ENCODE measurements around the gene MICAL3. TPM values are rescaled to one million over a fixed set of nuclear protein-coding genes. Genes with fewer than 3 reads are reported as not detected.
A peak's percentile ranks its signal among the peaks of the same experiment; 100 is the strongest.

MICAL3 gene
- polyA plus RNA-seq, 4 donors: 3.2 to 31.4 (median 10.0) TPM

- H3K4me1 ChIP-seq (ENCODE audit: control insufficient read depth in 3 of 3, insufficient read depth in 2 of 3, low read depth in 1 of 3, low read length in 2 of 3): peaks cover 0 to 9% (median 2%) of the 10 kb centered on the region in 3 donors
- H3K9me3 ChIP-seq (ENCODE audit: control insufficient read depth in 2 of 2, insufficient read depth in 1 of 2, low read depth in 1 of 2, low read length in 1 of 2): no peaks in the 10 kb centered on the region
- DNase-seq (no peak), FAIRE-seq (no peak)
- peaks cover 3 to 86% (median 6%) of the 10 kb centered on the region in 3 donors for H3K36me3 ChIP-seq (ENCODE audit: control insufficient read depth in 3 of 3, insufficient read depth in 2 of 3, low read depth in 1 of 3, low read length in 3 of 3)
- no peak overlapping the region for H3K4me3 ChIP-seq (ENCODE audit: low read depth in 1 of 3, low read length in 3 of 3)
- no peaks in the 10 kb centered on the region for H3K27me3 ChIP-seq (ENCODE audit: control insufficient read depth in 3 of 3, insufficient read depth in 3 of 3, low read length in 3 of 3)
- WGBS, 3 donors: 94 to 96% (median 96%) methylated on average over 16 to 20 of the region's 20 CpGs
- no peak overlapping the region for H3K27ac ChIP-seq (ENCODE audit: low read depth in 1 of 3, low read length in 2 of 3)
Measured at GRCh38 chr22:17814830-17815229, 209.5 kb downstream of the MICAL3 start.

- DNase-seq: no peak
- H3K9me3 ChIP-seq (ENCODE audit: control insufficient read depth in 2 of 2, insufficient read depth in 1 of 2, low read depth in 1 of 2, low read length in 1 of 2): no peaks in the 10 kb centered on the region
- 81 to 87% (median 82%) methylated on average over 6 of the region's 6 CpGs for WGBS, 3 donors
- FAIRE-seq: no peak
- H3K27me3 ChIP-seq (ENCODE audit: control insufficient read depth in 3 of 3, insufficient read depth in 3 of 3, low read length in 3 of 3): no peaks in the 10 kb centered on the region
- H3K27ac ChIP-seq (ENCODE audit: low read depth in 1 of 3, low read length in 2 of 3): no peak overlapping the region
- no peak overlapping the region for H3K4me3 ChIP-seq (ENCODE audit: low read depth in 1 of 3, low read length in 3 of 3)
- peaks cover 0 to 9% (median 2%) of the 10 kb centered on the region in 3 donors for H3K4me1 ChIP-seq (ENCODE audit: control insufficient read depth in 3 of 3, insufficient read depth in 2 of 3, low read depth in 1 of 3, low read length in 2 of 3)
- H3K36me3 ChIP-seq (ENCODE audit: control insufficient read depth in 3 of 3, insufficient read depth in 2 of 3, low read depth in 1 of 3, low read length in 3 of 3): peaks cover 4 to 87% (median 6%) of the 10 kb centered on the region in 3 donors
Measured at GRCh38 chr22:17814084-17814483, 210.3 kb downstream of the MICAL3 start.

DNA sequence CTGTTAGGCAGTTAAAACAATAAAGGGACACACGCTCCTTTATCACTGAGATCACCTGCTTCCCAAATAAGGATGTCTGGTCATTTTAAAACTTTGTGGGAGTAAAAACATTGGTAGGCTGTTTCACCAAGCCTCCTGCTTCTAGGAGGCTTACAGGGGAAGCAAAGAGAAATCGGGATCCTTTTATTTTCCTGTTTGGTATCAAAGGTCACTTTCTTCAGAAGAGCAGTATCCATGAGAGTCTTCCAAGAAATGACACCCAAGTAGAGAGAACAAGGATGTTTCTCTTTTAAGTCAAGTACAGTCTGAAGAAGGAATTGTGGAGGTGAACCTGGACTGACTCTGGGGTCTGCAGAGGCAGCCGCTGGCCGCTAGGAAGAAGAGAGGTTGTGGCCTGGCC, 213.2 kb downstream of the MICAL3 start:
- no peaks in the 10 kb centered on the region for H3K27me3 ChIP-seq (ENCODE audit: control insufficient read depth in 3 of 3, insufficient read depth in 3 of 3, low read length in 3 of 3)
- 55 to 79% (median 59%) methylated on average over 4 of the region's 4 CpGs for WGBS, 3 donors
- H3K4me3 ChIP-seq (ENCODE audit: low read depth in 1 of 3, low read length in 3 of 3): no peak overlapping the region
- FAIRE-seq: no peak
- H3K4me1 ChIP-seq (ENCODE audit: control insufficient read depth in 3 of 3, insufficient read depth in 2 of 3, low read depth in 1 of 3, low read length in 2 of 3): peaks cover 0 to 9% (median 2%) of the 10 kb centered on the region in 3 donors
- peaks cover 4 to 83% (median 6%) of the 10 kb centered on the region in 3 donors for H3K36me3 ChIP-seq (ENCODE audit: control insufficient read depth in 3 of 3, insufficient read depth in 2 of 3, low read depth in 1 of 3, low read length in 3 of 3)
- no peak overlapping the region for H3K27ac ChIP-seq (ENCODE audit: low read depth in 1 of 3, low read length in 2 of 3)
- peak; percentile 38 to 47 for DNase-seq
- H3K9me3 ChIP-seq (ENCODE audit: control insufficient read depth in 2 of 2, insufficient read depth in 1 of 2, low read depth in 1 of 2, low read length in 1 of 2): no peaks in the 10 kb centered on the region

DNA sequence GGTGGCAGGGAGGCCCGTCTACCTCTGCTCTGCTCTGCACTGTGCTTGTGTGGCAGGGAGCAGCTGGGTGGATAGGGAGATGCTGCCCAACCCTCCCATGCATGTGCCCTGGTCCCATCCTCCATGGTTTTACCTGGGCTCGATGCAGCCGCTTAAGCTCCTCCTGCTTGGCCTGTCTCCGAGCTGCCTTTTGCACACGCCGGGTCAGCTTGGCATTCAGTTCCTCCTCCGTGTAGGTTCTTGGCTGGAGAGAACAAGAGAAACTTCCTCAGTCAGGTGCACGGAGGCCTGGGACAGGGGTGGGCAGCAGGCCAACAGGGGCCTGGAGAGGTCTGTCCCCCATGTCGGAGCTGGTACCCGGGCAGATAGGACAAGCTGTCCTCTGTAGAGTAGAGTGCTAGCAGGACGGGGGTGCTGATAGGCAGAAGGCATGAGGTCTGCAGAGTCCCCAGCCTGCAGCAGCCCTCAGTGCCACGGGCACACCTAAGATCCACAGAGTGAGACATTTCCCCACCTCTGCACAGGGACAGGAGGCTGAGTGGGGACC, 213.7 kb downstream of the MICAL3 start:
- DNase-seq (no peak), FAIRE-seq (no peak)
- H3K27me3 ChIP-seq (ENCODE audit: control insufficient read depth in 3 of 3, insufficient read depth in 3 of 3, low read length in 3 of 3): no peaks in the 10 kb centered on the region
- H3K36me3 ChIP-seq (ENCODE audit: control insufficient read depth in 3 of 3, insufficient read depth in 2 of 3, low read depth in 1 of 3, low read length in 3 of 3): peaks cover 4 to 81% (median 6%) of the 10 kb centered on the region in 3 donors
- peak overlapping the region in 1 of 3 donors; percentile 7 for H3K27ac ChIP-seq (ENCODE audit: low read depth in 1 of 3, low read length in 2 of 3)
- 47 to 67% (median 49%) methylated on average over 12 of the region's 12 CpGs for WGBS, 3 donors
- peaks cover 0 to 9% (median 2%) of the 10 kb centered on the region in 3 donors for H3K4me1 ChIP-seq (ENCODE audit: control insufficient read depth in 3 of 3, insufficient read depth in 2 of 3, low read depth in 1 of 3, low read length in 2 of 3)
- H3K4me3 ChIP-seq (ENCODE audit: low read depth in 1 of 3, low read length in 3 of 3): no peak overlapping the region
- no peaks in the 10 kb centered on the region for H3K9me3 ChIP-seq (ENCODE audit: control insufficient read depth in 2 of 2, insufficient read depth in 1 of 2, low read depth in 1 of 2, low read length in 1 of 2)

GRCh38 chr22:17808693-17809403, 215.5 kb downstream of the MICAL3 start:
- H3K4me3 ChIP-seq (ENCODE audit: low read depth in 1 of 3, low read length in 3 of 3): no peak overlapping the region
- H3K27ac ChIP-seq (ENCODE audit: low read depth in 1 of 3, low read length in 2 of 3): no peak overlapping the region
- WGBS, 3 donors: 54 to 75% (median 63%) methylated on average over 25 of the region's 25 CpGs
- H3K27me3 ChIP-seq (ENCODE audit: control insufficient read depth in 3 of 3, insufficient read depth in 3 of 3, low read length in 3 of 3): no peaks in the 10 kb centered on the region
- peak in 1 of 2 donors; percentile 43 for DNase-seq
- no peaks in the 10 kb centered on the region for H3K9me3 ChIP-seq (ENCODE audit: control insufficient read depth in 2 of 2, insufficient read depth in 1 of 2, low read depth in 1 of 2, low read length in 1 of 2)
- no peak for FAIRE-seq
- H3K4me1 ChIP-seq (ENCODE audit: control insufficient read depth in 3 of 3, insufficient read depth in 2 of 3, low read depth in 1 of 3, low read length in 2 of 3): peaks cover 0 to 9% (median 2%) of the 10 kb centered on the region in 3 donors
- H3K36me3 ChIP-seq (ENCODE audit: control insufficient read depth in 3 of 3, insufficient read depth in 2 of 3, low read depth in 1 of 3, low read length in 3 of 3): peaks cover 4 to 82% (median 6%) of the 10 kb centered on the region in 3 donors

DNA sequence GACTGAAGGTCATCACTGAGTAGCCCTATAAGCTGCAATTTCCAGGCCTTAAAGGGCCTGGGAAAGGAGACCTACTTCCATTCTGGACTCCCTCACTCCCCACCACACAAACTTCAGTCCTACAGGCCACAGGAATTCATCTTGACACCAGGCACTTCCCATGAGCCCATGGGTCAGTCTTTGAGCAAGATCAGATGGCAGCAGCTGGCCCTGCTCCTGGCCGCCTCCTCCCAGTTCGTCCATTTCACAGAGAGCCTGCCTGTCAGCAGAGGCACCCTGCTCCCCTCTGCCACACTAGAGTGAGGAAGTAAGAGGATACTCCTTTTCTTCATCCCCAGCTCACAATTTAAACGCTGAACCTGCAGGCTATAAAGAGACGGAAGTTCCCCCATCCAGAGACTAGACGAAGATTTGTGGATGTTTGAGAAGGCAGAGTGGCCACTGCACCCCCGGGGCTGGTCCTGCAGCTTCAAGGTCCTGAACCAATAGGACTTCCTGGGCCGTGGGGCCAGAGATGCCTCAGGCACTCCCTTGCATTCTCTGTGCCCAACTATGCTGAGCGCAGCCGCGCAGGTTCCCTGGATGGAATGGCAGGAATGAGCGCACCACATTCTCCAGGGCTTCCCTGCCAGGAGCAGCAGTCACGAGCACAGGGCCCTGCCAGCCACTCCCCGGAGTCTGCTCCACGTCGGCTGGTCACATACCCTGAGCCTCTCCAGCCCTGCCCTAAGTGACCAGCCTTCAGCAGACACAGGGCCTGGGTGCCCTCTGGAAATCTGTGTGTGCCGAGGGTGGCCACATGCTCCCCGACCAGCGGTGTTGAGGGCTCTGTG, 216.6 kb downstream of the MICAL3 start:
- H3K4me3 ChIP-seq (ENCODE audit: low read depth in 1 of 3, low read length in 3 of 3): no peak overlapping the region
- no peak overlapping the region for H3K27ac ChIP-seq (ENCODE audit: low read depth in 1 of 3, low read length in 2 of 3)
- 86 to 93% (median 91%) methylated on average over 18 of the region's 18 CpGs for WGBS, 3 donors
- H3K9me3 ChIP-seq (ENCODE audit: control insufficient read depth in 2 of 2, insufficient read depth in 1 of 2, low read depth in 1 of 2, low read length in 1 of 2): no peaks in the 10 kb centered on the region
- peaks cover 2 to 81% (median 6%) of the 10 kb centered on the region in 3 donors for H3K36me3 ChIP-seq (ENCODE audit: control insufficient read depth in 3 of 3, insufficient read depth in 2 of 3, low read depth in 1 of 3, low read length in 3 of 3)
- H3K4me1 ChIP-seq (ENCODE audit: control insufficient read depth in 3 of 3, insufficient read depth in 2 of 3, low read depth in 1 of 3, low read length in 2 of 3): peaks cover 0 to 9% (median 2%) of the 10 kb centered on the region in 3 donors
- no peaks in the 10 kb centered on the region for H3K27me3 ChIP-seq (ENCODE audit: control insufficient read depth in 3 of 3, insufficient read depth in 3 of 3, low read length in 3 of 3)
- DNase-seq (no peak), FAIRE-seq (no peak)

DNA sequence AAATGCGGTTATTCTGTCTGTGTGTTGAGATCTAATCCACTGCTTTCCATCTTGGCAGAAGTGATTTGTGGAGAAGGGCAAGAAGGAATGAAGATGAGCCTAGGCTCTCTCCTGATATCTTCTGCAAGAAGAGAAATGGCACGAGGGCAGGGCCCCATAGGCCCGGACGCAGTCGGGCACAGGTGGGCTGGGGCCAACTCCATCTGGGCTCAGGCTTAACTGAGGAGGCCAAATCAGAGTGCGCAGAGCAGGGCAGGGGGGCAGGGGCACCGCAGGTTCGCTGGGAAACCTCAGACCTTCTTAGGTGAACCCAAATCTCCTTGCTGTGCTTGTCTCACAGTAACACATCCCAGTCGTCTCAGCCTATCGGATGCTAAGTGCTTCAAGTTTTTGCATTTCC, 217.3 kb downstream of the MICAL3 start:
- Histone ChIP-seq H3K27ac (ENCODE audit: low read depth in 1 of 3, low read length in 2 of 3) (no peak overlapping the region), H3K27me3 (ENCODE audit: control insufficient read depth in 3 of 3, insufficient read depth in 3 of 3, low read length in 3 of 3) (no peaks in the 10 kb centered on the region), H3K9me3 (ENCODE audit: control insufficient read depth in 2 of 2, insufficient read depth in 1 of 2, low read depth in 1 of 2, low read length in 1 of 2) (no peaks in the 10 kb centered on the region), H3K4me1 (ENCODE audit: control insufficient read depth in 3 of 3, insufficient read depth in 2 of 3, low read depth in 1 of 3, low read length in 2 of 3) (peaks cover 0 to 9% (median 2%) of the 10 kb centered on the region in 3 donors), H3K4me3 (ENCODE audit: low read depth in 1 of 3, low read length in 3 of 3) (no peak overlapping the region), H3K36me3 (ENCODE audit: control insufficient read depth in 3 of 3, insufficient read depth in 2 of 3, low read depth in 1 of 3, low read length in 3 of 3) (peaks cover 2 to 77% (median 8%) of the 10 kb centered on the region in 3 donors)
- no peak for DNase-seq
- 93 to 97% (median 93%) methylated on average over 10 of the region's 10 CpGs for WGBS, 3 donors
- no peak for FAIRE-seq

DNA sequence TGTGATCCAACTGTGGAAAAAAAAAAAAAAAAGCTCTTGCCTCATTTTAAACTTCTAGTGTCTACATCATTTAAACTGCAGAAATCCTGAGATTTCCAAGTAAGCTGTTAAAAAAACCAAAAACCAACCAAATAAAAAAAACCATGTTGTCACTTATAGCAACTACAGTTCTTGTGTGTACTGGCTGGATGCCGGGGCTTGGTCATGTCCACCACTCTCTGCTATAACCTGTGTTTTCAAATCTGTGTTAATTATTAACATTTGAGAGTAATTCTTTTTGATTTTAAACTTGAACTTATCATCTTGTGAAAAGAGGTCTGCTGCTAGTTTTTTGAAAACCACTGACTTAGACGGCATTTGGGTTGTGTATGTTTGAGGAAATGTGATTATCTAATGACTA, 217.9 kb downstream of the MICAL3 start:
- H3K36me3 ChIP-seq (ENCODE audit: control insufficient read depth in 3 of 3, insufficient read depth in 2 of 3, low read depth in 1 of 3, low read length in 3 of 3): peaks cover 2 to 72% (median 8%) of the 10 kb centered on the region in 3 donors
- H3K27ac ChIP-seq (ENCODE audit: low read depth in 1 of 3, low read length in 2 of 3): no peak overlapping the region
- H3K4me1 ChIP-seq (ENCODE audit: control insufficient read depth in 3 of 3, insufficient read depth in 2 of 3, low read depth in 1 of 3, low read length in 2 of 3): peaks cover 0 to 8% (median 2%) of the 10 kb centered on the region in 3 donors
- H3K27me3 ChIP-seq (ENCODE audit: control insufficient read depth in 3 of 3, insufficient read depth in 3 of 3, low read length in 3 of 3): no peaks in the 10 kb centered on the region
- H3K4me3 ChIP-seq (ENCODE audit: low read depth in 1 of 3, low read length in 3 of 3): no peak overlapping the region
- H3K9me3 ChIP-seq (ENCODE audit: control insufficient read depth in 2 of 2, insufficient read depth in 1 of 2, low read depth in 1 of 2, low read length in 1 of 2): no peaks in the 10 kb centered on the region
- FAIRE-seq (no peak), DNase-seq (no peak)
- 49 to 80% (median 75%) methylated on average over 2 of the region's 2 CpGs for WGBS, 3 donors
